DMS114 treated with DMSO at 0.1 percent for 48 hours (cell line): ENCODE measurements around the gene WDR18.

Source experiments
- DNase-seq: peaks from one replicate; lab custom pipeline; 2025; ENCODE audit not compliant: unreplicated experiment; lab: John Stamatoyannopoulos, UW

Gene WDR18

GRCh38 chr19:1041272-1041834 is 57.2 kb downstream of the WDR18 start:
- no peak for DNase-seq

DNA sequence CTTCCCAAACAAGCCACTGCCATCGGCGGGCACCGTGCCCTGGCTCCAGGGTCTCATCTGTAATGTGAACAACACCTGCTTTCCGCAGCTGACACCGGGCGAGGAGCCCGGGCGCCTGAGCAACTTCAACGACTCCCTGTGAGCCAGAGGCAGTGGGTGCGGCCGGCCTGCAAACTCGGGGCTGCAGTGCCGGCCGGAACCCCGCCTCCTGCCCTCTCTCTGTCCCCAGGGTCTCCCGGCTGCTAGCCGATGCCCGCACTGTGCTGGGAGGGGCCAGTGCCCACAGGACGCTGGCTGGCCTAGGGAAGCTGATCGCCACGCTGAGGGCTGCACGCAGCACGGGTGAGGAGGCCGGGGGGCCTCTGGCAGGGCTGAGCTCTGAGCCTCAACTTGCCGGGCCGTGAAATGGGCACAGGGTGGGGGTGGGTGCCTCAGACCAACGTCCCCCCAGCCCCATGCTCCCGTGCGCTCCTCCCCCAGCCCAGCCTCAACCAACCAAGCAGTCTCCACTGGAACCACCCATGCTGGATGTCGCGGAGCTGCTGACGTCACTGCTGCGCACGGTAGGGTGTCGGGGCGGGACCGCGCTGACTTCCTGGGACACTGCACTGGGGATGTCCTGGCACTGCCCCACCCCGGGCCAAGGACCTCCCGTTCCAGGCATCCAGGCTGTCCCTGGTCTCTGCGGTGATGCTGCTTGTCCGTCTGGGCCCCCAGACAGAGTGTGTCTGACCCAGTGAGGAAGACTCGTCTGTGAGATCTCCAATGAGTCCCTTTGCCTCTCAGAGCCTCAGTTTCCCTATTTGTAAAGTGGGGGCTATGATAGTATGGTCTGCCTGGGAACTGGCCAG is 57.9 kb downstream of the WDR18 start:
- no peak for DNase-seq

- no peak for DNase-seq
Observed at GRCh38 chr19:1042689-1043511, 58.8 kb downstream of the WDR18 start.
